Psoas muscle (tissue), 8 donors: ENCODE results near the gene SMG1. TPM values are rescaled to one million over a fixed set of nuclear protein-coding genes. Genes with fewer than 3 reads are reported as not detected.
"Not testable (repeated sequence)": the region's sequence is repeated elsewhere in the genome, so short reads cannot be mapped to it uniquely, and the experiment has no call there.

Experiments
- ATAC-seq, 4 donors: fragments of 200-7000 bp; cut with Tn5 transposase; one replicate each; pipeline ENCODE4 v1.9.1; 2020; ENCODE audit warnings: moderate library complexity in 3 of 4, mild to moderate bottlenecking in 2 of 4
- DNase-seq, 2 donors: peaks; one replicate each; pipeline ENCODE4 v3.0.0-alpha.2; 2020
- H3K27ac ChIP-seq: fragments of 200-600 bp; one replicate; pipeline ENCODE4 v1.8.0; 2022
- H3K27me3 ChIP-seq, 3 donors: fragments of 200-600 bp in 1 of 3; one replicate each; pipeline versions ENCODE4 v1.6.1 to v1.8.0; 2013 to 2022; ENCODE audit warnings: low read length in 2 of 3, mild to moderate bottlenecking in 2 of 3, moderate library complexity in 1 of 3; ENCODE audit not compliant: insufficient read depth in 3 of 3
- H3K36me3 ChIP-seq, 2 donors: fragments of 200-600 bp in 1 of 2; one replicate each; pipeline versions ENCODE4 v1.6.1 to v1.8.0; 2013 to 2022; ENCODE audit warnings: low read depth in 1 of 2, mild to moderate bottlenecking in 1 of 2, moderate library complexity in 1 of 2; ENCODE audit not compliant: insufficient read depth in 1 of 2
- H3K4me1 ChIP-seq: fragments of 200-600 bp; one replicate; pipeline ENCODE4 v1.8.0; 2022
- H3K4me3 ChIP-seq: fragments of 200-600 bp; one replicate; pipeline ENCODE4 v1.8.0; 2022; ENCODE audit warnings: mild to moderate bottlenecking
- H3K9me3 ChIP-seq: fragments of 200-600 bp; one replicate; pipeline ENCODE4 v1.8.0; 2022
- CTCF ChIP-seq: fragments of 200-600 bp; IDR thresholded peaks from one replicate; pipeline ENCODE4 v1.8.0; 2022; ENCODE audit warnings: antibody characterized with exemption
- WGBS, 3 donors: extraction: QIAGEN DNeasy Blood & Tissue Kit; methylation state at CpG; one replicate each; pipeline versions ENCODE4 v1.1.6 to v1.1.7; 2013; 5-methylcytosine and 5-hydroxymethylcytosine counted together
- intact Hi-C, 2 donors: fragments of 100-400 bp; cut with DNase I; formaldehyde crosslinking; loops; one replicate each; pipeline versions ENCODE4 v1.11.0 to v1.14.2; 2022
- long read RNA-seq, 2 donors: library from polyadenylated mRNA; unstranded; transcript quantifications; one replicate each; pipeline ENCODE4 v2.0.0, GENCODE V29; 2021
- polyA plus RNA-seq, 3 donors: library from polyadenylated mRNA; stranded (reverse); fragments of 200-250 nt; gene quantifications; one replicate each; pipeline ENCODE4 v1.2.3, GENCODE V29; 2013
- total RNA-seq, 4 donors: library from RNA; stranded (reverse); fragmentation: NEBNext Ultra II Directional in 2 of 4; extraction: Animal tissue kit (Norgen Biotek cat#: 25700) in 2 of 4; gene quantifications; one replicate each; pipeline versions ENCODE4 v1.2.1 to v1.2.4, GENCODE V29; 2021 to 2023
- donor health status: healthy with polysubstance abuse.
- donor health status: DM: no; HTN: no; CAD: no; lungs with moderate emphysema.
- donor health status: Bipolar disorder and iron deficiency.
- donor health status: healthy.
- donor health status: DM: yes; HTN: yes; CAD: no.
- donor health status: DM: no; HTN: no; CAD: no.
- donor health status: DM: no; HTN: no; CAD: no.
- donor health status: DM: yes; HTN: yes; CAD: no.

Gene SMG1
- 100 to 1,000 TPM in 2 of 4 donors, 10 to 100 TPM in 2; 66.1 to 160 (median 107) TPM for total RNA-seq
- polyA plus RNA-seq: 10 to 100 TPM; 12.1 to 42.6 (median 27.0) TPM
- long read RNA-seq, donor 1, partial matches to known transcripts: 24 of 39 reads
- long read RNA-seq, donor 1, other reads (novel, unspliced or antisense): 14 of 39 reads
- long read RNA-seq, donor 2, partial matches to known transcripts: 38 of 67 reads
- long read RNA-seq, donor 2, other reads (novel, unspliced or antisense): 25 of 67 reads

GRCh38 chr16:18925986-18926865 lies at the start of gene SMG1:
Gene SMG1, minus strand, starts transcription at chr16:18926408. Its CDS starts 367 bp downstream, at chr16:18926041.
- not testable (repeated sequence) for H3K27me3 ChIP-seq, H3K36me3 ChIP-seq, H3K9me3 ChIP-seq
- ATAC-seq (peak; percentile 92 to 96 (median 94)), DNase-seq (peak; percentile 93 to 97)
- Histone ChIP-seq H3K4me3 (peak within 1 kb of the TSS; percentile 85), H3K4me1 (peaks cover 11% of the 10 kb centered on the region), H3K27ac (peak within 1 kb of the TSS; percentile 95)
- WGBS, 3 donors: 0% methylated on average over 48 to 104 of the region's 104 CpGs
- intact Hi-C loops: loop anchor here in 1 of 2 donors (1.0 kb wide), 1 partner anchor 36 kb away; no protein-coding TSS in a partner anchor

GRCh38 chr16:18975109-18975508 lies 48.9 kb upstream of the SMG1 start:
- DNase-seq: no peak
- Histone ChIP-seq H3K9me3 (no peaks in the 10 kb centered on the region), H3K4me3 (no peak overlapping the region), H3K4me1 (no peaks in the 10 kb centered on the region), H3K36me3 (no peaks in the 10 kb centered on the region), H3K27ac (no peak overlapping the region), H3K27me3 (no peaks in the 10 kb centered on the region)
- ATAC-seq: no peak
- WGBS, 3 donors: 41 to 55% (median 53%) methylated on average over 3 of the region's 3 CpGs
- intact Hi-C loops: no loop called here
- TF ChIP-seq CTCF: no peak

GRCh38 chr16:18969855-18970240 lies 43.6 kb upstream of the SMG1 start:
- H3K4me3 ChIP-seq: no peak overlapping the region
- no peaks in the 10 kb centered on the region for H3K36me3 ChIP-seq
- no peak for TF ChIP-seq CTCF
- H3K27ac ChIP-seq: no peak overlapping the region
- H3K9me3 ChIP-seq: no peaks in the 10 kb centered on the region
- 53 to 71% (median 54%) methylated on average over 4 of the region's 4 CpGs for WGBS, 3 donors
- DNase-seq (no peak), ATAC-seq (no peak)
- H3K4me1 ChIP-seq: peaks cover 8% of the 10 kb centered on the region
- no peaks in the 10 kb centered on the region for H3K27me3 ChIP-seq
- intact Hi-C loops: loop anchor here (5.0 to 10.0 kb wide), 4 partner anchors 85 to 168 kb away; partner anchors contain the start of gene ARL6IP1 (in 2 of the 2)

GRCh38 chr16:18969050-18969854 lies 43.0 kb upstream of the SMG1 start:
- no peak overlapping the region for H3K27ac ChIP-seq
- H3K4me1 ChIP-seq: peaks cover 8% of the 10 kb centered on the region
- H3K36me3 ChIP-seq: no peaks in the 10 kb centered on the region
- H3K9me3 ChIP-seq: no peaks in the 10 kb centered on the region
- DNase-seq (peak; percentile 88 to 94), ATAC-seq (peak; percentile 86 to 95 (median 90))
- 22 to 25% (median 24%) methylated on average over 18 of the region's 18 CpGs for WGBS, 3 donors
- intact Hi-C loops: loop anchor here (5.0 to 10.0 kb wide), 4 partner anchors 84 to 167 kb away; partner anchors contain the start of gene ARL6IP1 (in 2 of the 2)
- no peaks in the 10 kb centered on the region for H3K27me3 ChIP-seq
- H3K4me3 ChIP-seq: peak overlapping the region; percentile 57
- TF ChIP-seq CTCF: peak; percentile 96
